GM12891 (cell line): ENCODE data around the gene ARF1.
"Not testable (repeated sequence)": the region's sequence is repeated elsewhere in the genome, so short reads cannot be mapped to it uniquely, and the experiment has no call there.

Experiments
- DNase-seq: peaks from one replicate; pipeline ENCODE4 v3.0.0; 2011; ENCODE audit warnings: low spot score; ENCODE audit not compliant: insufficient read length
- FAIRE-seq: peaks from 2 replicates; lab custom pipeline; 2011; peaks lifted over from hg19 to GRCh38; lab: Jason Lieb, UNC
- PAX5 ChIP-seq: IDR thresholded peaks from 2 replicates; pipeline ENCODE4 v1.6.1; 2011; ENCODE audit warnings: low read length, moderate library complexity, mild to moderate bottlenecking; ENCODE audit not compliant: insufficient read depth, severe bottlenecking
- POLR2A ChIP-seq: IDR thresholded peaks from 2 replicates; pipeline ENCODE4 v1.6.1; 2011; ENCODE audit warnings: low read depth, low read length, control low read depth
- POLR2AphosphoS5 ChIP-seq: IDR thresholded peaks from 2 replicates; pipeline ENCODE4 v1.6.1; 2011; ENCODE audit warnings: low read depth, low read length, control low read depth
- POU2F2 ChIP-seq: IDR thresholded peaks from 2 replicates; pipeline ENCODE4 v1.6.1; 2011; ENCODE audit warnings: low read depth, mild to moderate bottlenecking, control low read depth, low read length, moderate library complexity
- SPI1 ChIP-seq: IDR thresholded peaks from 2 replicates; pipeline ENCODE4 v1.6.1; 2011; ENCODE audit warnings: low read depth, low read length, control low read depth
- TAF1 ChIP-seq: IDR thresholded peaks from 2 replicates; pipeline ENCODE4 v1.6.1; 2011; ENCODE audit warnings: low read depth, low read length, control low read depth

The ARF1 gene

DNA sequence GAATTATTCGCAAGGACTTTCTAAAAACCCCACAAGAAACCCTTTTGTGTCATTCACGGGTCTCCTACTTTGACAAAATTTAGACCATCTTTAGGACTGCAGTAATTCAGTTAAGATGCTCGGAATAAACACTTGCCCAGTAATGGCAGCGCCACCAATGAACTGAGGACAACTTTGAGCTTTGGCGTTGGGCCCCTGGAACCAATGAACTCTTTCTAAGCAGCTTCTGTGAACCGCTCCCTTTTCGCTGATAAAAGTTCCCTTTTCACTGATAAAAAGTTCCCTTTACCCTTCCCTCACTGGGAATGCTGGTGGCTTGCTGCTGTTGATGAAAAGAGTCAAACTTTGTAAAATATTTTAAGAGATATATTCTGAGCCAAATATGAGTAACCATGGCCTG, 28.0 kb downstream of the ARF1 start:
- FAIRE-seq (no peak), DNase-seq (no peak)
- no peak for TF ChIP-seq SPI1

DNA sequence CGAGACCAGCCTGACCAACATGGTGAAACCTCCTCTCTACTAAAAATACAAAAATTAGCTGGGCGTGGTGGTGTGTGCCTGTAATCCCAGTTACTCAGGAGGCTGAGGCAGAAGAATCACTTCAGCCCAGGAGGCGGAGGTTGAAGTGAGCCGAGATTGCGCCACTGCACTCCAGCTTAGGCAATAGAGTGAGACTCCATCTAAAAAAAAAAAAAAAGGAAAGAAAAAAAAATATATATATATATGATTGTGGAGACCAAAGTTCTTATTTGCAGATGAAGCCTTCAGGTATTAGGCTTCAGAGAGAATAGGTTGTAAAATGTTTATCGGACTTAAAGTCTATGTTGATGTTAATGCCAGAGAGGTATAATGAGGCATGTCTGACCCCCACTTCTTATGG, 28.8 kb downstream of the ARF1 start:
- DNase-seq, FAIRE-seq: not testable (repeated sequence)

DNA sequence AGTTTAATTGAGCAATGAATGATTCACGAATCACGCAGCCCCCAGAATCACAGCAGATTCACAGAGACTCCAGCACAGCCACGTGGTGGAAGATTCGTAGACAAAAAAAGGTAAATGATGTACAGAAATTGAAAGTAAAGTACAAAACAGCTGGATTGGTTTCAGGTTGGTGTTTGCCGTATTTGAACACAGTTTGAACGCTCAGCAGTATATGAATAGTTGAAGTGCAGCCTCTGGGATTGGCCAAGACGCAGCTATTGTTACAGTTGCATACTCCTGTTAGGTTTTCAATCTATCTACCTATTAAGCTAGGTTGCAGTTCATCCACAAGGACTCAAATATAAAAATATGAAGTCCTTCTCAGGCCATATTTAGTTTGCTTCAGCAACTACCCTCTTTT, 29.7 kb downstream of the ARF1 start:
- TF ChIP-seq TAF1 (no peak), POLR2A (no peak), POLR2AphosphoS5 (no peak), PAX5 (no peak), SPI1 (no peak), POU2F2 (no peak)
- DNase-seq (no peak), FAIRE-seq (no peak)

DNA sequence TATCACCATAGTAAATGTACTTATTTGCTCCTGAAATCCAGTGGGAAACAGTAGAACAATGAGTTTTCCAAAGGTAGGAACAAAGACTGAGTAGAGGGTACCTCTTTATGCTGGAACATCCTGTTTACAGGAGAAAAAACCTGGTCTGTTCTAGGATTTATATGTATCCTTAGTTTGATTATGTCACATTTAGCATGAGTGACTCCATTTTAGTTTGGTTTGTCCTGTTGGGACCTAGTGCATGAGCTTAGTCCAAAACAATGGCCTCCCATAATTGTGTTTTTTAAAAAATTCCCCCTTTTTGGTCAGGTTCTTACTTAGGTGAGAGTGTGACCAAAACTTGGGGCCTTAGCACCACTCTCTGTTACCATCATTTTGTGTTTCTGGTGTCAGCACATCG, 30.1 kb downstream of the ARF1 start:
- TF ChIP-seq POLR2AphosphoS5 (no peak), TAF1 (no peak), POU2F2 (no peak), SPI1 (no peak), POLR2A (no peak), PAX5 (no peak)
- FAIRE-seq (no peak), DNase-seq (no peak)

DNA sequence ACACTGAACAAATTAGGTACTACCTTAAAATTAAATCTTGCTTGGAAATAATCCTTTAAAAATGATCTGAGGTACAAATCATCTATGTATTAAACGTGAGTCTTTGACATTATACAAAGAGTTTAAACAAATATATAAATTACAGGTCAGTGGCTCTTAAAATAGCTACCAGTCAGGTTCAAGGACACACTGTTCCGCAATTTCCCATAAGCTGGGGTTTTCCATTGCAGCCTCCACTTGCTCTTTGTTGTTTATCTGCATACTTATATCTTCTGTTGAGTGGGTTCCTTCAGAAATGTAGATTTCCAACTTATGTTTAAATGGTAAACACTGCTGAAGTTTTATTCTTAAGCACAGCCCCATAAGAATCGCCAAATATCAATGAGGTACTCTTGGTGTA, 32.3 kb downstream of the ARF1 start:
- TF ChIP-seq POU2F2, result no peak
- TF ChIP-seq PAX5, result no peak
- TF ChIP-seq TAF1, result no peak
- TF ChIP-seq POLR2A, result no peak
- no peak for TF ChIP-seq POLR2AphosphoS5
- no peak for TF ChIP-seq SPI1
- FAIRE-seq (no peak), DNase-seq (no peak)

DNA sequence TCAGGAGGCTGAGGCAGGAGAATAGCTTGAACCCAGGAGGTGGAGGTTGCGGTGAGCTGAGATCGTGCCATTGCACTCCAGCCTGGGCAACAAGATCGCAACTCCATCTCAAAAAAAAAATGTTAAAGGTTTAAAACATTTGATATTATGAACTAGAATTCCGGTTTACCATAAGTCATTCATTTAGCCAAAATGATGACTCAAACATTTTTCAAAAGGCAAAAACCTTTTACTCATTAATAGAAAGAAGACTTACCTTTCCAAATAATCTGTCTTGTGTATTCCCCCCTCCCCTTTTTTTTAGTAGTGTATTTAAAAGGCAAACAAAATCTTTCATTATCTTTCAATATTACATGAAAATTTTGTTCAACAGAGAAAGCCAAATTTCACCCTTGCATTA, 34.8 kb downstream of the ARF1 start:
- DNase-seq (no peak), FAIRE-seq (no peak)
- TF ChIP-seq TAF1, result no peak
- no peak for TF ChIP-seq POLR2A
- TF ChIP-seq PAX5, result no peak
- TF ChIP-seq POU2F2, result no peak
- no peak for TF ChIP-seq POLR2AphosphoS5
- TF ChIP-seq SPI1, result no peak

DNA sequence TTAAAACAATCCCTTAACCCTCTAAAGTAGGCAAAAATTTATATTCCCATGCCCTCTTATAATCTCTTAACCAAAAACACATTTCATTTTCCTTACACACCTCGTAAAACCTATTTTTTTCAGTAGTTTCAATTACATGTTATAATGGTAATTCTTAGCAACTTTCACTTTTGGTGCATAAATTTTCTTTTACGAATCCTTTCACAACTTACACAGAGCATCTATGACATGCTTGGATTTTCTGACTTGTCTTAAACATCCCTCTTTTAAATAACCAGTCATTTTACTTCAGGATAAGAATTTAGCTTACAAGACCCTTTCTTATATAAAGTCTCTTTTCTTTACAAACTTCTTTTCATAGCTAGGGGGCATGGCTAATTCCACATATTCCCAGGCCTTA, 35.5 kb downstream of the ARF1 start:
- no peak for DNase-seq
- no peak for FAIRE-seq
- no peak for TF ChIP-seq POU2F2
- no peak for TF ChIP-seq TAF1
- no peak for TF ChIP-seq POLR2A
- TF ChIP-seq SPI1, result no peak
- no peak for TF ChIP-seq POLR2AphosphoS5
- TF ChIP-seq PAX5, result no peak

DNA sequence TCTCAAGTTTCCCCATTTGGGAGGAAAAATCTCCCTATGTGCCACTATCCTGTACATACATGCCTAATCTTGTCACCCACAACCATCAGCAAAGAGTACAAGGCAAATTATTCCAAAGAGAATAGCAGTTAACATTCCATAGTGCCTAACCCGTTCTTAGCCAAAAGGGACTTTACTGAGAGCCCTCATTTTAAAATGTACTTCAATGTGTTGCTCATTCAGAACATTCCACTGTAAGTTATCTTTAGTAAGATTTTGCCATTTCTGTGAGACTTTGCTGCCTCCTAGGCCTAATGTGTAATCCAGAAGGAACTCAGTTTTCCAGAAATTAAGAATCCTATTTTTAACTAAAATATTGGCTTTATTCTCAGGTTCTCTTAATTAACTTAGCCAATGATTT, 37.8 kb downstream of the ARF1 start:
- TF ChIP-seq POU2F2 (no peak), POLR2A (no peak), PAX5 (no peak), POLR2AphosphoS5 (no peak), SPI1 (no peak), TAF1 (no peak)
- FAIRE-seq (no peak), DNase-seq (no peak)

DNA sequence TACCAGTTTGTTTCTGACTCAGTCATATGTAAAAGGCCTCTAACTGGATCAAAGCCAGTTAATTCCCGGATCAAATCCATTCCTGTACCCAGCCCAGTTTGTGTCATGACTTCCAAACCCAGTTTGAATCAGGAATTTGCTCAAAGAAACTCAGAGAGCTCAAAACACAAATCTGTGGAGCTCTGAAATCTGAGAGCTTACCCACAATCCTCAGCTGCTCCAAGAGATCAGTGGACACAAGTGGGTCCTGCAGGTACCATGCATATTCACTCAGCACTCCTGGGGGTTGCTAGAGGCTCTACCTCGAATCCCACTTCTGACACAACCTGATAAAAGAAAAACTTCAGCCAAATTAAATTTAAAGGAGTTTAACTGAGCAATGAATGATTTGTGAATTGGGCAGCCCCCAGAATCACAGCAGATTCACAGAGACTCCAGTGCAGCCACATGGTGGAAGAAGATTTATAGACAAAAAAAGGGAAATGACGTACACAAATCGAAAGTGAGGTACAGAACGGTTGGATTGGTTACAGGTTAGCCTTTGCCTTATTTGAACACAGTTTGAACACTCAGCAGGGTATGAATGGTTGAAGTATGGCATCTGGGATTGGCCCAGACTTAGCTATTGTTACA, 38.5 kb downstream of the ARF1 start:
- DNase-seq (no peak), FAIRE-seq (peak; percentile 43)
- TF ChIP-seq TAF1, result no peak
- peak; percentile 60 for TF ChIP-seq SPI1

DNA sequence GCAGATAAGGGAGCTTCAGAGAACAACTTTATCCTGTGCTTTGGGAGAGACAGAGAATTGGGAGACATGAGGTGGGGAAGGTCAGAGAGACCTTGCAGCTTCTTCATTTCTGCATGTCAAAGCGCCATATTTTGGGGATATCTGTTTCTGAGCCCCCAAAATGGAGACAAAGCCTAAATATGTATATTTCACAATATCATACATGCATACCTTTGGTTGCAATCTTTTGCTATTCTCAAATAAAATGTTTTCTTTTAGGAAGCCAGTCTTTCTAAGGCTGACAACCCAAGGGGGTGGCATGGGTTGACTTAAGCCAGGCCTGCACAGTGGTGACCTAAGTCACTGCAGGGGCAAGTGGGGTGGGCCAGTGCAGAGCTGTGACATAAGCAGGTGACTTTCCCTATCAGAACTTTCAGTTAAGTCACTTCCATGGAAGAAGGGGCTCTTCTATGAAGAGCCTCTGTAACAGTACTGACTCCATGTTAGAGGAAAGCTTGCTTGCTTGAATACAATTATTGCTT, 40.5 kb downstream of the ARF1 start:
- no peak for DNase-seq
- TF ChIP-seq POLR2AphosphoS5, result no peak
- TF ChIP-seq POU2F2, result no peak
- no peak for TF ChIP-seq POLR2A
- no peak for TF ChIP-seq SPI1
- TF ChIP-seq TAF1, result no peak
- no peak for TF ChIP-seq PAX5
- no peak for FAIRE-seq

DNA sequence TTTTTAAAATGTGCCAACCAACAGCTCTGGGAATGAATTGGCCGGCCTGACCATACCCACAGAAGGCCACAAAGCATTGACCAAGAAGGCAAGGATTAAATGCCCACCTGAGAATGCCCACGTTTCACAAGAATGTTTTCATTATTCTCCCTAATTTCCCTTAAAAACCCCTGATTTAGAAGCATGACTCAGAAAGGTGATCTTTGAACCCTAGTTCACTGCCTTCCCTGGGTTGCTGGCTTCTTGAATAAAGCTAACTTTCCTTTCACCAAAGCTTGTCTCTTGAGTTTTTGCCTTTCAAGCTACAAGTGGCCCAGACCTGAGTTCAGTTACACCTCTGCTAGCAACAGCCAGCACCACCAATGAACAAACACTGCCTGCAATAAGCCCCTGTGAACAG, 41.0 kb downstream of the ARF1 start:
- FAIRE-seq (no peak), DNase-seq (no peak)
- no peak for TF ChIP-seq POLR2A
- TF ChIP-seq SPI1, result no peak
- TF ChIP-seq POLR2AphosphoS5, result no peak
- no peak for TF ChIP-seq POU2F2
- no peak for TF ChIP-seq TAF1
- TF ChIP-seq PAX5, result no peak
